Bronchial epithelial cell (primary cell): ENCODE results near the gene LTB4R2. TPM values are rescaled to one million over a fixed set of nuclear protein-coding genes. Genes with fewer than 3 reads are reported as not detected.

Experiments
- DNase-seq: peaks from one replicate; pipeline ENCODE4 v3.0.0-alpha.2; 2010; ENCODE audit warnings: low read depth
- FAIRE-seq: peaks from 2 replicates; lab custom pipeline; 2011; peaks lifted over from hg19 to GRCh38; lab: Jason Lieb, UNC
- H3K27me3 ChIP-seq: 2 replicates; pipeline ENCODE4 v1.5.1; 2011; ENCODE audit warnings: low read length; ENCODE audit not compliant: control insufficient read depth, insufficient read depth
- H3K36me3 ChIP-seq: 2 replicates; pipeline ENCODE4 v1.5.1; 2011; ENCODE audit warnings: low read length; ENCODE audit not compliant: control insufficient read depth, insufficient read depth
- H3K4me3 ChIP-seq: 2 replicates; pipeline ENCODE4 v1.5.1; 2011; ENCODE audit warnings: mild to moderate bottlenecking, low read depth, low read length, control low read depth
- CTCF ChIP-seq: IDR thresholded peaks from 2 replicates; pipeline ENCODE4 v1.5.1; 2011; ENCODE audit warnings: mild to moderate bottlenecking, moderate library complexity, low read length, control low read depth, inconsistent platforms; ENCODE audit not compliant: insufficient read depth, severe bottlenecking
- total RNA-seq: library from RNA; depleted of rRNA; stranded (reverse); fragments of >200 nt; gene quantifications from 2 replicates; pipeline ENCODE4 v1.2.1, GENCODE V29; 2014

The LTB4R2 gene
- total RNA-seq, 1 donor from 2014 or later: 10.5 TPM

GRCh38 chr14:24263848-24264247 lies 46.1 kb upstream of the LTB4R2 start:
- H3K27me3 ChIP-seq: no peaks in the 10 kb centered on the region
- no peak overlapping the region for H3K4me3 ChIP-seq
- peak; percentile 68 for FAIRE-seq
- DNase-seq: no peak
- peaks cover 29% of the 10 kb centered on the region for H3K36me3 ChIP-seq
- TF ChIP-seq CTCF: no peak

GRCh38 chr14:24264298-24264697 lies 45.6 kb upstream of the LTB4R2 start:
- DNase-seq (peak; percentile 91), FAIRE-seq (no peak)

GRCh38 chr14:24266344-24267244 lies 43.3 kb upstream of the LTB4R2 start:
- H3K4me3 ChIP-seq: no peak overlapping the region
- no peaks in the 10 kb centered on the region for H3K27me3 ChIP-seq
- no peak for FAIRE-seq
- TF ChIP-seq CTCF: no peak
- H3K36me3 ChIP-seq: peaks cover 34% of the 10 kb centered on the region
- DNase-seq: no peak

More at GRCh38 chr14:24264298-24264697, 45.6 kb upstream of the LTB4R2 start:
- H3K27me3 ChIP-seq: no peaks in the 10 kb centered on the region
- no peak overlapping the region for H3K4me3 ChIP-seq
- H3K36me3 ChIP-seq: peaks cover 32% of the 10 kb centered on the region
- no peak for TF ChIP-seq CTCF

- FAIRE-seq (no peak), DNase-seq (no peak)
- Histone ChIP-seq H3K4me3 (no peak overlapping the region), H3K27me3 (no peaks in the 10 kb centered on the region), H3K36me3 (peaks cover 32% of the 10 kb centered on the region)
- TF ChIP-seq CTCF: no peak
These were observed 42.4 kb upstream of the LTB4R2 start for GRCh38 chr14:24267516-24267915.

GRCh38 chr14:24268225-24268624 lies 41.7 kb upstream of the LTB4R2 start:
- H3K4me3 ChIP-seq: no peak overlapping the region
- FAIRE-seq: no peak
- TF ChIP-seq CTCF: no peak
- H3K36me3 ChIP-seq: peaks cover 30% of the 10 kb centered on the region
- no peak for DNase-seq
- no peaks in the 10 kb centered on the region for H3K27me3 ChIP-seq

GRCh38 chr14:24269368-24269767 lies 40.6 kb upstream of the LTB4R2 start:
- no peaks in the 10 kb centered on the region for H3K27me3 ChIP-seq
- no peak overlapping the region for H3K4me3 ChIP-seq
- FAIRE-seq (no peak), DNase-seq (no peak)
- no peak for TF ChIP-seq CTCF
- peaks cover 30% of the 10 kb centered on the region for H3K36me3 ChIP-seq
